Thymus (tissue), 11 donors: ENCODE results near the gene ELOVL3. TPM values are rescaled to one million over a fixed set of nuclear protein-coding genes. Genes with fewer than 3 reads are reported as not detected.

Experiments used
- DNase-seq, 9 donors: peaks; one replicate each; pipeline ENCODE4 v3.0.0-alpha.2; 2013; ENCODE audit warnings: low spot score in 9 of 9, low read depth in 6 of 9, missing footprints in 1 of 9
- H3K27ac ChIP-seq, 2 donors: one replicate each; pipeline ENCODE4 v1.5.1; 2013; ENCODE audit warnings: control low read depth in 1 of 2, low read depth in 1 of 2, low read length in 1 of 2, mild to moderate bottlenecking in 1 of 2, moderate library complexity in 1 of 2
- H3K27me3 ChIP-seq, 2 donors: one replicate each; pipeline ENCODE4 v1.5.1; 2013; ENCODE audit warnings: low read length in 1 of 2; ENCODE audit not compliant: control insufficient read depth in 2 of 2, insufficient read depth in 1 of 2
- H3K36me3 ChIP-seq, 2 donors: one replicate each; pipeline ENCODE4 v1.5.1; 2013; ENCODE audit warnings: low read length in 1 of 2, mild to moderate bottlenecking in 1 of 2, moderate library complexity in 1 of 2; ENCODE audit not compliant: control insufficient read depth in 2 of 2, insufficient read depth in 2 of 2
- H3K4me1 ChIP-seq, 2 donors: one replicate each; pipeline ENCODE4 v1.5.1; 2013; ENCODE audit warnings: low read length in 2 of 2; ENCODE audit not compliant: control insufficient read depth in 2 of 2, insufficient read depth in 2 of 2
- H3K4me3 ChIP-seq, 2 donors: one replicate each; pipeline ENCODE4 v1.5.1; 2013; ENCODE audit warnings: low read length in 2 of 2, control low read depth in 1 of 2, mild to moderate bottlenecking in 1 of 2
- H3K9me3 ChIP-seq, 2 donors: one replicate each; pipeline ENCODE4 v1.5.1; 2013; ENCODE audit warnings: low read length in 1 of 2, mild to moderate bottlenecking in 1 of 2; ENCODE audit not compliant: control insufficient read depth in 2 of 2, insufficient read depth in 1 of 2
- WGBS: extraction: QIAGEN DNeasy Blood & Tissue Kit; methylation state at CpG from one replicate; pipeline ENCODE4 v1.1.7; 2013; 5-methylcytosine and 5-hydroxymethylcytosine counted together
- polyA plus RNA-seq: library from polyadenylated mRNA; stranded (reverse); fragments of 200-250 nt; gene quantifications from one replicate; pipeline ENCODE4 v1.2.3, GENCODE V29; 2013
- total RNA-seq: library from RNA; stranded (reverse); fragments of 120-200 nt; gene quantifications from one replicate; pipeline ENCODE4 v1.2.4, GENCODE V29; 2013
- donor health status: healthy.

Gene ELOVL3
- total and polyA plus RNA-seq, 2 donors: 0.19 to 0.48 TPM

DNA sequence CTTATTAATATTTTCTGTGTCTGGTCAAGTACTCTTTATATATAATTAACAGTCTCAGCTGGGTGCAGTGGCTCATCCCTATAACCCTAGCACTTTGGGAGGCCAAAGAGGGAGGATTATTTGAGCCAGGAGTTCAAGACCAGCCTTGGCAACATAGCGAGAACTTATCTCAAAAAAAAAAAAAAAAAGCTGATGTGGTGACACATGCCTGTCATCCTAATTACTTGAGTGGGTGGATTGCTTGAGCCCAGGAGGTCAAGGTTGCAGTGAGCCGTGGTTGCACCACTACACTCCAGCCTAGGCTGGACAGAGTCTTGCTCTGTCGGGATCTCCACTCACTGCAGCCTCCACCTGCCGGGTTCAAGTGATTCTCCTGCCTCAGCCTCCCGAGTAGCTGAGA lies 6.7 kb upstream of the ELOVL3 start:
- H3K27ac ChIP-seq: no peak overlapping the region
- 95% methylated on average over 5 of the region's 5 CpGs for WGBS
- H3K4me1 ChIP-seq: no peaks in the 10 kb centered on the region
- peaks cover 2 to 17% of the 10 kb centered on the region in 2 donors for H3K27me3 ChIP-seq
- H3K9me3 ChIP-seq: no peaks in the 10 kb centered on the region
- H3K36me3 ChIP-seq: no peaks in the 10 kb centered on the region
- no peak overlapping the region for H3K4me3 ChIP-seq
- no peak for DNase-seq

DNA sequence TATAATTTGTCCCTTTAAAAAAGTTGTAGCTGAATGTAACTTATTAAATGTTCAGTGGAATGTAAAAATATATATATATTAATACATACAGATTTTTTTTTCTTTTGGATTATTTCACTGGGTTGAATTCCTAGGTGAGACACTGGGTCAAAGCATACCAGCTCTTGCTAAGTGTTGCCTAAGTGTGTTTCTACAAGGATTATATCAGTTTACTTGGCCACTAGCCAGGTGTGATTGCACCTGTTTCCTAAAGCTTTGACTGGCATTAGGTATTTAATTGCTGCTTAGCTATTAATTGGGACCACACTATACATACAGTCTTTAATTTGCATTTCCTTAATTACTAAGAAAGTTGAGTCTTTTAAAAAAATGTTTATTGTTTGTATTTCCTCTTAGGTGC lies 5.5 kb upstream of the ELOVL3 start:
- H3K4me1 ChIP-seq: peaks cover 0 to under 1% of the 10 kb centered on the region in 2 donors
- DNase-seq: no peak

DNA sequence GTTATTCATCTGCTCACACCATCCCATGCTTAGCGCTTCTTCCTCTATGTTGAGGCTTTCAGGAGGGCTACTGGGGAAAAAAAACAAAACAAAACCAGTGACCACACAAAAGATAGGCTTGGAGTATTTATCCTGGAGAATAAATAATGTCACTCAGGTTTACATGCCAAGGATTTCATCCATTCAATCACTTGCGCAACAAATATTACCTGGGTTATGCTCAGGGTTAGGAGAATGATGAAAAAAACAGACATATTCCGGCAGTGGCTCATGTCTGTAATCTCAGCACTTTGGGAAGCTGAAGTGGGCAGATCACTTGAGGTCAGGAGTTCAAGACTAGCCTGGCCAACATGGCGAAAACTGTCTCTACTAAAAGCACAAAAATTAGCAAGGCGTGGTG lies 3.3 kb upstream of the ELOVL3 start:
- Histone ChIP-seq H3K36me3 (no peaks in the 10 kb centered on the region), H3K27me3 (peaks cover 20 to 44% of the 10 kb centered on the region in 2 donors), H3K9me3 (peaks cover 0 to 9% of the 10 kb centered on the region in 2 donors), H3K4me1 (peaks cover 7 to 10% of the 10 kb centered on the region in 2 donors), H3K4me3 (no peak overlapping the region), H3K27ac (no peak overlapping the region)
- whole genome bisulfite sequencing: 95% methylated on average over 5 of the region's 5 CpGs
- no peak for DNase-seq

More for the DNA sequence above, 5.5 kb upstream of the ELOVL3 start:
- Histone ChIP-seq H3K27ac (no peak overlapping the region), H3K36me3 (no peaks in the 10 kb centered on the region), H3K4me3 (no peak overlapping the region), H3K9me3 (no peaks in the 10 kb centered on the region), H3K27me3 (peaks cover 6 to 23% of the 10 kb centered on the region in 2 donors)

DNA sequence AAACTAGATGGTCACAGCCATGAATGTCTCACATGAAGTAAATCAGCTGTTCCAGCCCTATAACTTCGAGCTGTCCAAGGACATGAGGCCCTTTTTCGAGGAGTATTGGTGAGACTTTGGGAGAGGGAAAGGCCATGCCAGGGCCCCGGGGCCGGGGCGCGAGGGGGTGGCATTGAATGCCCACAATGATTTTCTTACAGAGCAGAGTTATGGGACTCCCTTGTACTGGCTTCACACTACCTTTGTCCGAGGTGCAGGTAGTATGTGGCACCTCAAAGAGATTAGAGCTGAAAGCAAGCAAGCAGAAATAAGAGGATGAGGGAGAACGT lies 407 bp downstream of the ELOVL3 start:
- 69% methylated on average over 8 of the region's 8 CpGs for WGBS
- no peak overlapping the region for H3K27ac ChIP-seq
- H3K4me1 ChIP-seq: peaks cover 16 to 26% of the 10 kb centered on the region in 2 donors
- H3K9me3 ChIP-seq: peaks cover 0 to 17% of the 10 kb centered on the region in 2 donors
- H3K4me3 ChIP-seq: no peak overlapping the region
- DNase-seq: no peak
- H3K27me3 ChIP-seq: peaks cover 47 to 79% of the 10 kb centered on the region in 2 donors
- no peaks in the 10 kb centered on the region for H3K36me3 ChIP-seq

DNA sequence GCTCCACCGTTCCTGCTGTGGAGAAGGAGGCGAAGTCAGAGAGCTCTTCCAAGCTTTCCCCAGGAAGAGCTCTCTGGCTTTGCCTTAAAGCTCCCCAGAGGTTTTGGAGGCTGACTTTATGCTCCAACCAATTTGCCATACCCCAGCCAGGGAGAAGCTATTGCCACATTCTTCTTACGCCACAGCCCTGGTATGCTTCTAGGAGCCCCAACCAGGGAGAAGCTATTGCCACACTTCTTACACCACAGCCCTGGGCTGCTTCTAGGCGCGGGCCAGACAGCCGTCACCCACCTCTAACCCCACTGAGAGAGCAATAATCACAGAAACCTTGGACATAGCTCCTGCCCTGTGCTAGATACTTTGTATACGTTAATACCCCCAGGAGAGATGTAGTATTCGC lies 951 bp downstream of the ELOVL3 start:
- Histone ChIP-seq H3K27ac (no peak overlapping the region), H3K9me3 (peaks cover 0 to 17% of the 10 kb centered on the region in 2 donors), H3K27me3 (peaks cover 52 to 80% of the 10 kb centered on the region in 2 donors), H3K4me1 (peaks cover 19 to 28% of the 10 kb centered on the region in 2 donors), H3K4me3 (no peak overlapping the region), H3K36me3 (no peaks in the 10 kb centered on the region)
- WGBS: 82% methylated on average over 8 of the region's 8 CpGs
- no peak for DNase-seq

DNA sequence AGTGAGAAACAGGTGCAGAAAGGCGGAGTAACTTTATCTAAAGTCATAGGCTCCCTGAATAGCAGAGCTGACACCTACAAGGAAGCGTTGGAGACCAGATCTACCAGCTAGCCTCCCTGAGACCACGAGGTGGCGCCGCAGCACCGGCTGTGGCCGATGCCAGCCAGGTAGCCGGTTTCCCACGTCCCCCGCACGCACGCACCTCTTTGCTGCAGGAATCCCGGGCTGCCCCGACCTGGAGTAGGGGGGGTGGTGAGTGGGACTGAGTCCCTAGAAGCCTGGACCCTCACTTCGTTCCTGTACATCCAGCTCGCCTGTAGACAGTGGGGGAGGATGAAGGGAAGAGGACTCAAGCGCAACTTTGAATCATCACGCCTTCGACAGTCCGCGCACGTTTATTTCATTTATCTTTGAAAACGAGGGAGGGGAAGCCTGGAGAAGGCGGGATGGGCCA lies 3.7 kb downstream of the ELOVL3 start:
- Histone ChIP-seq H3K36me3 (no peaks in the 10 kb centered on the region), H3K27ac (no peak overlapping the region), H3K4me1 (peaks cover 19 to 28% of the 10 kb centered on the region in 2 donors), H3K4me3 (peak overlapping the region in 1 of 2 donors; percentile 44), H3K9me3 (peaks cover 0 to 17% of the 10 kb centered on the region in 2 donors), H3K27me3 (peaks cover 63 to 96% of the 10 kb centered on the region in 2 donors)
- peak; percentile 52 to 90 (median 75) for DNase-seq
- WGBS: 4% methylated on average over 24 of the region's 24 CpGs

DNA sequence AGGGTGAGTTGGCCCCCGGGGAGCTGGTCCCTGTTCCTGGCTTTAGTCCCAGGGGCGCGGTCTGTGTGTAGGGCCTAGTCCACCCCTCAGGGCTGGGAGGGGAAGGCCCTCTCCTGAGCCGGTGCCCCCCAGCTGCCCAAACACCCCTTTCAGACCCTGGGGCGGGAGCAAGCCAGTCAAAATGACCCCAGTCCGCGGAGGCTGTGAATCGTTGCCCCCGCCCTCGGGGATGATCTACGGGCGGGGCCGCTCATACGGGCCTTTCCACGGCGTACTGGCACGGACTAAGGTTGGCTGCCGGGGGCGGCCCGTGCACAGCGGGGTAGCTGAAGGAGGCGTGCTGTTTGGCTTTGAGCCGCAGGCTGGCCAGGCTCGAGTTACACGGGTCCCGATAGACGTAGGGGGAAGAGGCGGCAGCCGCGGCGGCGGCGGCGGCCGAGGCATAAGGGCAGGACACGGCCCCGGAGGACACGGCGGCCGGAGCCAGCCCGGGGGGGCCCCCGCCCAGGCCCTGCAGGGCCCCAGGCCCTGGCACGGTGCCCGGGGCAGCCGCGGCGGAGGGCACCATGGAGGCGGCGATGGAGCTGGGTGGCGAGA lies 4.3 kb downstream of the ELOVL3 start:
- H3K36me3 ChIP-seq: no peaks in the 10 kb centered on the region
- 4% methylated on average over 50 of the region's 50 CpGs for WGBS
- H3K9me3 ChIP-seq: peaks cover 0 to 17% of the 10 kb centered on the region in 2 donors
- no peak for DNase-seq
- H3K27ac ChIP-seq: no peak overlapping the region
- peaks cover 65 to 98% of the 10 kb centered on the region in 2 donors for H3K27me3 ChIP-seq
- H3K4me1 ChIP-seq: peaks cover 19 to 28% of the 10 kb centered on the region in 2 donors
- peak overlapping the region in 1 of 2 donors; percentile 44 for H3K4me3 ChIP-seq

DNA sequence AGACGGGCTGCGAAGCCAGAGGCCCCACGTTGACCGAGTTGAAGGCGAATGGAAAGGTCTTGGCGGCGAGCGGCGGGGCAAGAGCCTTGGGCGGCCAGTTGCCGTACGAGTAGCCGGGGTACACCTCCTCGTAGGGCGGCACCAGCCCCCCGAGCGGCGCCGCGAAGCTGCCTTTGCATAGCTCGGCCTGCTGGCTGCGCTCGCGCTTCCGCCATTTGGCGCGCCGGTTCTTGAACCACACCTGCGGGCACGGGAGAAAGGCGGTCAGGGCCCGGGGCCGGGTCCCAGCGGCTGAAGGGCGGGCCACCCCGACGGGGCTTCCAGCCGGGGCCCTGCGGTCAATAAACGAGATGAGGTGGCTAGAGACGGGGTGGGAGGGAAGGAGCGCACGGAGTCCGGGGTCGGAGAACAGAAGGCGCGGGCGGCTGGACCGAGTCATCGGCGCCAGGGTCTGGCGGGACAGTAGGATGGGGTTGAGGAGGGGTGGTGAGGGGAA lies 4.8 kb downstream of the ELOVL3 start:
- Histone ChIP-seq H3K9me3 (peaks cover 0 to 17% of the 10 kb centered on the region in 2 donors), H3K27me3 (peaks cover 61 to 100% of the 10 kb centered on the region in 2 donors), H3K4me1 (peaks cover 19 to 25% of the 10 kb centered on the region in 2 donors), H3K36me3 (no peaks in the 10 kb centered on the region), H3K27ac (no peak overlapping the region), H3K4me3 (peak overlapping the region in 1 of 2 donors; percentile 44)
- peak in 2 of 9 donors; percentile 32 to 53 for DNase-seq
- WGBS: 3% methylated on average over 52 of the region's 52 CpGs

DNA sequence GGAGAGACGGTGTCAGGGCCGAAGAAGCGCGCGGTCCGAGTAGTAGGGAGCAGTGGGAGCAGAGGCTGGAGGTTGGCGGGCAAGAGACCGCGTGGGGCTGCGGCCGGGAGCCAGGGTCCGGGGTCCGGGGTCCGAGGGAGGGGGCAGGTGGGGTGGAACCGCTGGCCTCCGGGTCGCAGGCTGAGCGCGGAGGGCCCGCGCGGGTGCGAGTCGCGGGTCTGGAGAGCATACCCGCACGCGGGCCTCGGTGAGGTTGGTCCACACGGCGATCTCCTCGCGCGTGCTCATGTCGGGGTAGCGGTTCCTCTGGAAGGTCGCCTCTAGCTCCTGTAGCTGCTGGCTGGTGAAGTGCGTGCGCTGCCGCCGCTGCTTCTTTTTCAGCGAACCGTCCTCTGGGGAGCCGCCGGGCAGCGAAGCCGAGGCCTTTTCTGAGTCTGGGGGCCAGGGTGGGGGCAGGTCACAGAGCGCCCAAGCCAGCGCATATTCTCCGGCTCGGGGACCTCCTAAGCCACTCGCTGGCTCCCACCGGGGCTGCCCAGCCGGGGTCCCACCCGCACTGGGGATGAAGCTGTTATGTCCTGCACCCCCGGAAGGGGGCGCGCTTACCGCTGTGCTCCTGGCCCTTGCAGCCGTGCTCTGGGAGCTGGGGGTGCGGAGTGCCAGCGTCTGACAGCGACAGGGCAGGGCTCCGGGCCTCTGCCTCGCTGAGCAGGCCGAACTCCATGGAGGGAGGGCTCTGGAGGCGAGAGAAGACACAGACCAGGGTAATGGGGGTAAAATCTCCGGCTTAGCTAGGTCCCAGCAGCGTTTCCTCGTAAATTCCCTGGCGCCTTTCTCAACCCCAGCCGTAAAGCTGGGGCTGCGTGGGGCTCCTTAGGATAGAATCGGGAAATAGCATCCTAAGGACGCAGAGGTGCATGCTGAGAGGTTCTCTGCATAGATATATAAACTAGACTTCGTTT lies 5.5 kb downstream of the ELOVL3 start:
- DNase-seq: peak in 2 of 9 donors; percentile 61 to 62
- H3K27me3 ChIP-seq: peaks cover 62 to 100% of the 10 kb centered on the region in 2 donors
- H3K36me3 ChIP-seq: no peaks in the 10 kb centered on the region

More for the DNA sequence above, 5.5 kb downstream of the ELOVL3 start:
- H3K27ac ChIP-seq: no peak overlapping the region
- H3K9me3 ChIP-seq: peaks cover 0 to 11% of the 10 kb centered on the region in 2 donors
- peaks cover 15 to 18% of the 10 kb centered on the region in 2 donors for H3K4me1 ChIP-seq
- H3K4me3 ChIP-seq: peak overlapping the region in 1 of 2 donors; percentile 44
- WGBS: 14% methylated on average over 76 of the region's 76 CpGs
